Measurements from ENCODE around the gene TNFSF10. TPM values are rescaled to one million over a fixed set of nuclear protein-coding genes. Genes with fewer than 3 reads are reported as not detected.

Gene TNFSF10
- total and polyA plus RNA-seq, 2 donors (not counting 1 experiment from before 2014, with no cell fraction given) = 16.4 to 21.0 TPM

- ChIA-PET CTCF (no interaction called here), POLR2A (no interaction called here)
- H3K27ac Mint-ChIP-seq = peak overlapping the region; percentile 47
- H3K4me1 Mint-ChIP-seq = peaks cover 75% of the 10 kb centered on the region
- no peak for TF ChIP-seq EZH2 (IDR thresholded peaks at IDR 0.05; ENCODE audit: borderline replicate concordance, insufficient read depth, low read depth, low read length, poor library complexity, severe bottlenecking)
- TF ChIP-seq CTCF (IDR thresholded peaks at IDR 0.05) = no peak
- no peaks in the 10 kb centered on the region for H3K27me3 Mint-ChIP-seq
- Histone ChIP-seq H3K79me2 (ENCODE audit: control insufficient read depth, insufficient read depth, low read length) (peaks cover 68% of the 10 kb centered on the region), H3K9ac (ENCODE audit: low read length) (no peak overlapping the region), H3K27ac (ENCODE audit: low read length in 2 of 2) (no peak overlapping the region), H4K20me1 (ENCODE audit: control insufficient read depth, insufficient read depth, low read length, poor library complexity, severe bottlenecking) (peaks cover 30% of the 10 kb centered on the region), H3K27me3 (replicated peaks in 1 of 4; ENCODE audit: control extremely low read depth in 1 of 4, control insufficient read depth in 3 of 4, insufficient read depth in 4 of 4, low read length in 3 of 4) (no peaks in the 10 kb centered on the region), H3K4me3 (ENCODE audit: control extremely low read depth in 1 of 5, extremely low read depth in 1 of 5, insufficient read depth in 1 of 5, low read depth in 2 of 5, low read length in 4 of 5) (no peak overlapping the region), H3K36me3 (replicated peaks in 1 of 2; ENCODE audit: control extremely low read depth in 1 of 2, control insufficient read depth in 1 of 2, extremely low read depth in 1 of 2, insufficient read depth in 2 of 2, low read length in 1 of 2) (peaks cover 10 to 38% of the 10 kb centered on the region in 2 experiments), H2AFZ (ENCODE audit: insufficient read depth, low read depth, low read length, poor library complexity, severe bottlenecking) (no peak overlapping the region), H3K4me1 (ENCODE audit: control insufficient read depth in 2 of 2, insufficient read depth in 2 of 2, low read length in 2 of 2) (peaks cover 22 to 36% of the 10 kb centered on the region in 2 donors), H3K9me3 (ENCODE audit: control extremely low read depth in 1 of 3, control insufficient read depth in 2 of 3, insufficient read depth in 1 of 3, low read length in 2 of 3) (no peaks in the 10 kb centered on the region), H3K4me2 (replicated peaks; ENCODE audit: low read depth, low read length, poor library complexity, severe bottlenecking) (no peak overlapping the region)
- no peak overlapping the region for H3K4me3 Mint-ChIP-seq
- H3K9me3 Mint-ChIP-seq (ENCODE audit: insufficient read depth) = no peaks in the 10 kb centered on the region
- no peak for DNase-seq
- WGBS (ENCODE audit: insufficient coverage) = 100% methylated on average over 1 of the region's 8 CpGs
- ATAC-seq (ENCODE audit: low read depth) = no peak
- intact Hi-C loops (cut with micrococcal nuclease) = no loop called here
Measured at GRCh38 chr3:172517859-172518466, 5.3 kb downstream of the TNFSF10 start.

- Histone ChIP-seq H3K36me3 (replicated peaks in 1 of 2; ENCODE audit: control extremely low read depth in 1 of 2, control insufficient read depth in 1 of 2, extremely low read depth in 1 of 2, insufficient read depth in 2 of 2, low read length in 1 of 2) (peaks cover 10 to 43% of the 10 kb centered on the region in 2 experiments), H3K4me2 (replicated peaks; ENCODE audit: low read depth, low read length, poor library complexity, severe bottlenecking) (no peak overlapping the region), H4K20me1 (ENCODE audit: control insufficient read depth, insufficient read depth, low read length, poor library complexity, severe bottlenecking) (peaks cover 35% of the 10 kb centered on the region), H3K27ac (ENCODE audit: low read length in 2 of 2) (peak overlapping the region in 1 of 2 donors; percentile 31), H3K79me2 (ENCODE audit: control insufficient read depth, insufficient read depth, low read length) (peaks cover 59% of the 10 kb centered on the region), H3K4me1 (ENCODE audit: control insufficient read depth in 2 of 2, insufficient read depth in 2 of 2, low read length in 2 of 2) (peaks cover 36 to 50% of the 10 kb centered on the region in 2 donors), H3K4me3 (ENCODE audit: control extremely low read depth in 1 of 5, extremely low read depth in 1 of 5, insufficient read depth in 1 of 5, low read depth in 2 of 5, low read length in 4 of 5) (no peak overlapping the region), H3K27me3 (replicated peaks in 1 of 4; ENCODE audit: control extremely low read depth in 1 of 4, control insufficient read depth in 3 of 4, insufficient read depth in 4 of 4, low read length in 3 of 4) (no peaks in the 10 kb centered on the region), H2AFZ (ENCODE audit: insufficient read depth, low read depth, low read length, poor library complexity, severe bottlenecking) (no peak overlapping the region), H3K9me3 (ENCODE audit: control extremely low read depth in 1 of 3, control insufficient read depth in 2 of 3, insufficient read depth in 1 of 3, low read length in 2 of 3) (no peaks in the 10 kb centered on the region), H3K9ac (ENCODE audit: low read length) (no peak overlapping the region)
- intact Hi-C loops (cut with micrococcal nuclease) = no loop called here
- no peak overlapping the region for H3K4me3 Mint-ChIP-seq
- peak overlapping the region; percentile 22 for H3K27ac Mint-ChIP-seq
- peaks cover 81% of the 10 kb centered on the region for H3K4me1 Mint-ChIP-seq
- no peak for ATAC-seq (ENCODE audit: low read depth)
- WGBS (ENCODE audit: insufficient coverage) = 77% methylated on average over 4 of the region's 7 CpGs
- TF ChIP-seq EZH2 (IDR thresholded peaks at IDR 0.05; ENCODE audit: borderline replicate concordance, insufficient read depth, low read depth, low read length, poor library complexity, severe bottlenecking) = no peak
- no peak for TF ChIP-seq CTCF (IDR thresholded peaks at IDR 0.05)
- DNase-seq = no peak
- no peaks in the 10 kb centered on the region for H3K27me3 Mint-ChIP-seq
- no peaks in the 10 kb centered on the region for H3K9me3 Mint-ChIP-seq (ENCODE audit: insufficient read depth)
- POLR2A ChIA-PET = no interaction called here
- CTCF ChIA-PET = interaction anchor here (1.1 kb wide), 1 partner anchor 79 kb away, joined by 6 read pairs; no protein-coding TSS in a partner anchor
Measured at GRCh38 chr3:172516318-172517214, 6.7 kb downstream of the TNFSF10 start.
